NCI-H2171 (cell line): ENCODE results near the gene SELENOO.

Source experiments
- DNase-seq: peaks from one replicate; lab custom pipeline; 2025; lab: John Stamatoyannopoulos, UW

The SELENOO gene

DNA sequence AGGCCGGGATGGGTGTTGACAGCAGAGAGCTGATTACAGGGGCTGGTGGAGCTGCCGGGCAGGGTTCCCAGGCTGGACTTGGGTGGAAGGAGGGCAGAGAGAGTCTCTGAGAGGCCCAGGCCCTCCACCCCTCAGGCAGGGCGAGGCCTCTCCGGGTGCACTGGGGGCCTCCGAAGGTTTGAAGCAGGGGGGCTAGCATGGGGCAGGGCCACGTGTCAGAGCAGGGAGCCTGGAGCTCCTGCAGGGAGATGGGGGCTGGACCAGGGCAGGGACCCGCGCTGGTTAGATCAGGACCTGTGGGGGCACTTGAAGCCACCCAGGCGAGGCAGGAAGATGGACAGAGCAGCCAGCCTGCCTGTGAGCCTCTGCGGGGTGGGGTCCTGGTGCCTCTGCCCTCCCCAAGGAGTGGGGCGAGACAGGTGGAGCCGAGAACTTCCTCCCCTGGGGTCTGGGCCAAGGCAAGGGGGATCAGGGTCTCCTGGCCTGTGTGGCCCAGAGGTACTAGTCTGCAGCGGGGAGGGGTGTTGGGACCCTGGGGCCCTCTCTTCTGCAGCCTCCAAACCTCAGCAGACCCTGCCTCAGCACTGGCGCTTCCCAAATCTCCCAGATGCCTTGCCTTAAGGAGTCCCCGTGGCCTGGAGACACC is 29.4 kb upstream of the SELENOO start:
- DNase-seq: no peak

DNA sequence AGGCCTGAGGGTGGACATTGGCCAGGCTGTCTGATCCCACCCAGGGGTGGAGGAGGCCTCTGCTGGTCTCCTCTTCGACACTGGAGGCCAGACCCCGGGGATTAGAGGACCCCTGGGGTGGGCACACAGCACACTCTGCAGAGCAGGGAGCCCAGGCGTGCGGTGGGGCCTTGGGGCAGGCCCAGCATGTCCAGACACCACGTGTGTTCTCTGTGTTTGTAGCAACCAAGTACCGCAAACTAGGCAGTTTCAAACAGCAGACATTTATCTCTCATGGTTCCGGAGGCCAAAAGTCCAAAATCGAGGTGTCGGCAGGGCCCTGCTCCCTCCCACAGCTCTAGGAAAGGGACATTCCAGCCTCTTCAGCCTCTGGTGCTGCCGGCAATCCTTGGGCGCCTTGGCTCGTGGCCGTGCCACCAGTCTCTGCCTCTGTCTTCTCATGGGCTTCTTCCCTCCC is 28.8 kb upstream of the SELENOO start:
- DNase-seq: no peak

DNA sequence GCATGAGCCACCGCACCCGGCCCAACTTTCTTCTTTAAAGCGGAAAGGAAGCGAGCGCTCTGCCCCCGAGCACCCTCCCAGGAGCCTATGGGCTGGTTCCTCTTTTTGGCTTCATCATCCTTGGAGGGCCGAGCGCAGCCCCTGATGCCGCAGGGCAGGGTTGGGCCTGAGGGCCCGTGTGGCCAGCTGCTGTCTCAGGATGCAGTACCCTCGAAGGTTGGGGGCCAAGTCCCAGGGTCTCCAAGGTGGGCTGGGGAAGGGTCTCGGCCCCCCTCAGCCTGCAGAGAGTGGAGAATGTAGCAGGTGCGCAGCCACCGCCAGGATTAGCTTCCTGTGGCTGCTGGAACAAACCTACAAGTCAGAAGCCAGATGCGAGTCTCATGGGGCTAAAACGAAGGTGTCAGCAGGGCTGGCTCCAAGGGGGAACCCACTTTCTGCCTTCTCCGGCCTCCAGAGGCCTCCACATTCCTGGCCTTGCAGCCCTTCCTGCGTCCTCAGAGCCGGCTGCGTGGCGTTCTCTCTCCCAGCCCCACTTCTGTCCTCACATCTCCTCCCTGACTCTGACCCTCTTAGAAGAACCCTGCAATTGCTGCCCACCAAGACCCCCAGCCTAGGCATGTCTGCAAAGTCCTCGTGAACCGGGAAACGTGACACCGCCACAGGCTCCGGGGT is 27.4 kb upstream of the SELENOO start:
- DNase-seq: no peak

- no peak for DNase-seq
These were observed 26.8 kb upstream of the SELENOO start for GRCh38 chr22:50173983-50174355.

DNA sequence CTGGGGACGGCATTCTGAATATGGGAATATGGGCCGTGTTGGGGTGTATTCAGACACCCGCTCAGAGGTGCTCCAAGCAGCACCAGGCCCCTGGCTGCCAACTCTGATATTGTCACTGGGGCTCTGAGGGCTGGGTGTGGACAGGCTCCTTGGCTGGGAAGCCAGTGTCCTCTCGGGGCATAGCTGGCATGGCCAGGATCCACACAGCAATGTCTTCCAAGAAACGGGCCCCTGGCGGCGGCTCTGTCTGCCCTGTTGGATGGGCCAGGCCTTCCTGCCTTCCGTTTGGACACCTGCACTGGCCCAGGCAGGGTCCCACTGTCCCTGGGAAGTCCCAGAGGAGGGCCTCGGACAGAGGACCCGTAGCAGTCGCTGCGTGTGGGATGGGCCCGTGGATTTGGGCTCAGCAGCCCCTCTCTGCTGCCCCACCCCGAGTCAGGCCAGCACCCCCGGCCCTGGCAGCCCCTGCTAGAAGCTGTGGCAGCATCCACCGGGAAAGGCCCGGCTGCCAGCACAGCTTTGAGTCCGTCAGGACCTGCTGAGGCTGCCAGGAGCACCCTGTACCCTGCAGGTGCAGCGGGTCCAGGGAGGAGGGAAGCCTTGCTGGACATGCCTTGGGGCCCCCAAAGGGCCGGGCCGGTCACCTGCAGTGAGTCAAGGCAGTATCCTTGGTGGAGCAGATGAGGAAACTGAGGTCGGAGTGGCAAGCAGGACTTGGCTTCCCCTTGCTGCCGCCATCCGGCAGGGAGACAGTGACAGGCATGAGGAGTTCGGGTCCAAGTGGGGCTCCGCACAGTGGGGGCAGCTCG is 26.2 kb upstream of the SELENOO start:
- DNase-seq: no peak

- no peak for DNase-seq
These were observed 25.7 kb upstream of the SELENOO start for GRCh38 chr22:50175191-50175461.

- no peak for DNase-seq
These were observed 24.6 kb upstream of the SELENOO start for GRCh38 chr22:50175921-50176849.

- DNase-seq: no peak
These were observed 23.8 kb upstream of the SELENOO start for GRCh38 chr22:50176850-50177536.

GRCh38 chr22:50177537-50178470 is 23.0 kb upstream of the SELENOO start:
- DNase-seq: no peak

DNA sequence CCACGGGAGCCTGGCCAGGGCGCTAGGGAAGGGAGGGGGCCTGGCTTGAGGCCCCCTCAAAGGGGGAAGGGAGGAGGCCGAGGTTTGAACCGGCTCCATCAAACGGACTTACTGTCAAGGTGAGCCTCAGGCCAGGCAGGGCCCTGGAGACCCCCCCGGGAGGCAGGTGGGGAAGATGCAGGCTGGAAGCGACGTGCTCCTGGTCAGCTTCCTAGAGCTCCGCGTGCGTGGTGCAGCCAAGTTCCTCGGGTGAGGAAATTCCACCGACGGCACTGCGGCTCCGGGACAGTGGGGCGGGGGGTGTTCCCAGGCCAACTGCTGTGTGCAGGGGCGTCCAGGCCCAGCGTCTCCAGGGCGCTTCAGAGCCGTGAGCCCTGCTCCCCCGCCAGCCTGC is 22.3 kb upstream of the SELENOO start:
- no peak for DNase-seq

DNA sequence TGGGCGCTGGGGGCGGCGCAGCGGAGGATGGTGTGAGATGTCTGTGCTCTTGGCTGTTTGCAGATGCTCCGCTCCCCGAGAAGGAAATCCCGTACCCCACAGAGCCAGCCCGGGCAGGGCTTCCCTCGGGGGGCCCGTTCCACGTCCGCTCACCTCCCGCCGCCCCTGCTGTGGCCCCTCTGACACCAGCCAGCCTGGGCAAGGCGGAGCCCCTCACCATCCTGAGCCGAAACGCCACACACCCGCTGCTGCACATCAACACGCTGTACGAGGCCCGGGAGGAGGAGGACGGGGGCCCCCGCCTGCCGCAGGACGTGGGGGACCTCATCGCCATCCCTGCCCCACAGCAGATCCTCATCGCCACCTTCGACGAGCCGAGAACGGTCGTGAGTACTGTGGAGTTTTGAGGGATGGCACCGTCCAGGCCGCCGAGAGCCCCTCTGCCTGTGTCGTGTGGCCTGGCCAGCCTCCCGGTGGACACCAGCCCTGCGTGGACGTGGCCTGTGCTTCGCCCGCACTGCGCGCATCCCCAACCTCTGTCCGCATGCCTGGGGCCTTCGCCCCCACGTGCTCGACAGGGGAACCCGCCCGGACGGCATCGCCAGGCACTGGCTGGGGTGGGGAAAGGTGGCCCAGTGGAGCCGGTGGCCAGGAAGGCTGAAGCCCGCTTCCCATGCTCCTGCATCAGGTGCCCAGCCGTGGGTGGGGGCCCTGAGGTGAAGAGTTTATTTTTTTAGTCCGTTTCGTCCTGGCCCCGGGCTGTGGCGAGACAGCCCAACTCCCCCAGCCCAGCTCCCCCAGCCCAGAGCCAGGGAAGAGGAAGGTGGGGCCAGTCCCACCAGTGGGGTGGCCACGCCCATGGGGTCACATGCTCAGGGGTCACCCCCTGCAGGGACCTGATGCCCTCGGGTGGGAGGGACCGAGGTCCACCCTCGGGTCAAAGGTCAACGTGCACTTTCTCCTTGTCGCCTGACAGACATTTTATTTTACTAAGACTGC is 21.6 kb upstream of the SELENOO start:
- no peak for DNase-seq

DNA sequence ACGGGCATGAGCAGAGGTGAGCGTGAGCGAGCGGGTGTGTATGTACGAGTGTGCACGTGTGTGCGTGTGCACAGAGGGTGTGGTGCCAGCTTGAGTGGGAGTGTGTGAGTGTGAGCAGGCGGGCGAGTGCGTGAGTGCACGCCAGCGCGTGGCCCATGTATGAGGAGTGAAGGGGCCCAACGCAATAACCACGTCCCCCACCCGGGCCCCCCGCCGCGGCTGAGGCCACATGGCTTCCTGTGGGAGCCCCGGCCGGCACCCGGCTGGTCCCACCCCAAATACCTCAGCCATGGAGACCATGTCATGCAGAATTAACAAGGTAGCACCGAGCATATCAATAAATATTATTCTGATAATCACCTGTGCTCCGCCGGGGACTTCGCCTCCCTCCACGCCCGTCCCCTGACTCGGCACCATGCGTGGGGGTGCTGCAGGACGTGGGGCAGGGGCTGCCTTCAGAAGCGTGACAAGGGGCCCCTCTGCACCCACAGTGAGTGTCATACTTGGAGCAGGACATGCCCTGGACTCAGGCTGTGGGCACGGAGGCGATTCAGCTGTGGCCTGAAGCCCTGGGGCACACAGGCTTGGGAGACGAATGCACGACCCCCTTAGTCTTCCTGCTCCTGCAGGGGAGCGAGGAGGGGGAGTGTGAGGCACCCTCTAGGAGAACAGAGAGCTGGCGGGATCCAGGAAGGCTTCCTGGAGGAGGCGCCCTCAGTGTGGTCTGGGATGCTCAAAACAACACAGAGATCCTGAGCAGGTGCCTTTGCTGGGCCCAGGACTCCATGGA is 20.7 kb upstream of the SELENOO start:
- no peak for DNase-seq

- DNase-seq: no peak
These were observed 19.9 kb upstream of the SELENOO start for GRCh38 chr22:50180727-50181521.

DNA sequence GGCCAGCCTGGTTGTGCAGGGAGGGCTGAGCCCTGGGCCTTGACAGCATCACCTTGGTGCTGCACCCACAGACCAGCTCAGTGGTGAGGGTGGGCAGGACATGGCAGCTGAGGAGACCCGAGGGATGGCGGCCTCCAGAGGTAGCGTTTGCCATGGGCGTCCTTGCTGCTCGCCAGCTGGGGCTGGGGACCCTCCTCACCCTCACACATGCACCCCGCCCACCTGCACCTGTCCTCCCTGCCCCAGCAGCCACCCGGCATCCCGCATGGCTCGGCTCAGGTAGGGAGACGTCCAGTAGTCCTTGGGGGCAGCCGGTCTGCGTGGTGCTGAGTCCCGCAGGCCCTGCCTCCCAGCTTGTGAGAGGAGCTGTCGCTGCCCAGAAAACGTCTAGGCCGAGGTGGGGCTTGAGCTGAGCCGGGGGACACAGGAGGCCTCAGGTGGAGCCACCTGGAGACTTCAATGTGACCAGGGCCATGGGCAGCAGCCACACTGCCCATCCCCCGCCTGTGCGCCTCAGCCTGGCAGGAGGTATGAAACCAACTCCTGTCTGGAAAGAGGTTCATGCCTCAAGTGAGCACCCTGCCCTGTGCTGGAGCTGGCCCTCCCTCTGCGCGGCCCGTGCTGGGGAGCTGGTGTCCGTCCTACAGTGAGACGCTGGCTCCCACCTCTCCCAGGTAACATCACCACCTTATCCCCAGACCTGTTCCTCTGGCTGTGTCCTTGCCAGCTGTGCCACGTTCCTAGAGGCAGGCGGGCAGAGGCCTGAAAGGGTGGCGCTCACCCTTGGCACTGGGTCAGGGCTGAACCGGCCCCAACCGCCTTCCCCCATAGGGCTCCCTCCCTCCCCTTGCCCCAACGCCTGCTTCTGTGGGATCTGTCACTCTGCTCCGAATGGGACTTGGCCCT is 18.4 kb upstream of the SELENOO start:
- no peak for DNase-seq

DNA sequence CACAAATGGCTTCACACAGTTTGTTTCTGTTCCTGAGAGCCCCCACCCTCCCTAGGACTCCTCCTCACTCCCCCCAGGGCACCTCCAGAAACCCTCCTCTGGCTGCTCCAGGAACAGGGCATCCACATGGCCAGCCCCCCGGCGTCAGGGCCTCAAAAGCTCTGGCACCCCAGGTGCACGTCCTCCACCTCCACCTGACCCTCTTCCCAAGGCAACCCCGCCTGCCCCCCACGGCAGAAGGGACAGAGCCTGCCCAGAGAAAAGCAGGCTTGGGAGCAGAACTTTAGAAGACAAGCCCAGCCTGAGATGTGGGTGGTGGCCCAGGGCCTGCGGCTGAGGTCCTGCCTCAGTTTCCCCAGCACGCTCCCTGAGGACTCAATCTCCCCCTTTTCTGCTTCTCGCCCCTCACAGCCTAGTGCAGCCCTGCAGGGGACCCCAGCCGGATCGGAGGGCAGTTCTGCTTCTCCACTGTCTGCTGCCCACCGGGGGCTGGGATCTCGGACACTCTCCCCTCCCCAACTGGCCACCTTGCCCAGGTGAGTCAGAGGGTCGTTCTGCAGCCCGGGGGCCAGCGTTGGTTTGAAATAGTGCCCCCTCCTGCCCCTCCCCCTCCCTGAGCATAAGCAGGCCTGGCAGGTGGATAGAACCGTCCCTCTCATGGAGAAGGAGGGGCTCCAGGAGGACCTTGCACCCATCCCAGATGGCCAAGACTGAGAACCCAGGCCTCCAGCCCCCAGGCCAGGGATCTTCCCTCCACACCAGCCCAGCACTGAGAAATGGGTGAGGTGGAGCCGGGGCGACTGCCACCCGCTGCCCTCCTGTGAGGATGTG is 17.5 kb upstream of the SELENOO start:
- no peak for DNase-seq
